ENCODE results near the gene RAD52.

RAD52 gene

GRCh38 chr12:989051-989450 is 39.6 kb upstream of the RAD52 start:
- no peak overlapping the region for H3K4me3 ChIP-seq (ENCODE audit: insufficient read depth, low read depth, low read length)
- no peak overlapping the region for H3K27ac ChIP-seq (ENCODE audit: insufficient read depth, low read depth, low read length, poor library complexity, severe bottlenecking)
- H3K36me3 ChIP-seq (ENCODE audit: control insufficient read depth, insufficient read depth, low read length) = no peaks in the 10 kb centered on the region
- no peaks in the 10 kb centered on the region for H3K27me3 ChIP-seq (ENCODE audit: control insufficient read depth, insufficient read depth, low read length, poor library complexity, severe bottlenecking)
- WGBS, 2 experiments = 94 to 97% methylated on average over 2 of the region's 2 CpGs
- peaks cover 13% of the 10 kb centered on the region for H3K4me1 ChIP-seq (ENCODE audit: control insufficient read depth, insufficient read depth, low read length)
- H3K9me3 ChIP-seq (ENCODE audit: control insufficient read depth, low read length) = no peaks in the 10 kb centered on the region

GRCh38 chr12:988646-989045 is 39.2 kb upstream of the RAD52 start:
- no peak overlapping the region for H3K4me3 ChIP-seq (ENCODE audit: insufficient read depth, low read depth, low read length)
- H3K36me3 ChIP-seq (ENCODE audit: control insufficient read depth, insufficient read depth, low read length) = no peaks in the 10 kb centered on the region
- no peak overlapping the region for H3K27ac ChIP-seq (ENCODE audit: insufficient read depth, low read depth, low read length, poor library complexity, severe bottlenecking)
- 84 to 86% methylated on average over 4 of the region's 4 CpGs for WGBS, 2 experiments
- H3K27me3 ChIP-seq (ENCODE audit: control insufficient read depth, insufficient read depth, low read length, poor library complexity, severe bottlenecking) = no peaks in the 10 kb centered on the region
- peaks cover 13% of the 10 kb centered on the region for H3K4me1 ChIP-seq (ENCODE audit: control insufficient read depth, insufficient read depth, low read length)
- H3K9me3 ChIP-seq (ENCODE audit: control insufficient read depth, low read length) = no peaks in the 10 kb centered on the region

- H3K36me3 ChIP-seq (ENCODE audit: control insufficient read depth, insufficient read depth, low read length) = no peaks in the 10 kb centered on the region
Observed at GRCh38 chr12:981961-982360, 32.5 kb upstream of the RAD52 start.

GRCh38 chr12:981176-981828 is 31.8 kb upstream of the RAD52 start:
- no peaks in the 10 kb centered on the region for H3K27me3 ChIP-seq (ENCODE audit: control insufficient read depth, insufficient read depth, low read length, poor library complexity, severe bottlenecking)
- no peak overlapping the region for H3K4me3 ChIP-seq (ENCODE audit: insufficient read depth, low read depth, low read length)
- WGBS, 2 experiments = 95 to 96% methylated on average over 7 of the region's 8 CpGs
- no peaks in the 10 kb centered on the region for H3K36me3 ChIP-seq (ENCODE audit: control insufficient read depth, insufficient read depth, low read length)
- H3K9me3 ChIP-seq (ENCODE audit: control insufficient read depth, low read length) = no peaks in the 10 kb centered on the region
- H3K27ac ChIP-seq (ENCODE audit: insufficient read depth, low read depth, low read length, poor library complexity, severe bottlenecking) = no peak overlapping the region
- H3K4me1 ChIP-seq (ENCODE audit: control insufficient read depth, insufficient read depth, low read length) = no peaks in the 10 kb centered on the region

More at GRCh38 chr12:981961-982360, 32.5 kb upstream of the RAD52 start:
- H3K27me3 ChIP-seq (ENCODE audit: control insufficient read depth, insufficient read depth, low read length, poor library complexity, severe bottlenecking) = no peaks in the 10 kb centered on the region
- 95 to 99% methylated on average over 2 to 3 of the region's 3 CpGs for WGBS, 2 experiments
- no peak overlapping the region for H3K4me3 ChIP-seq (ENCODE audit: insufficient read depth, low read depth, low read length)
- H3K4me1 ChIP-seq (ENCODE audit: control insufficient read depth, insufficient read depth, low read length) = no peaks in the 10 kb centered on the region
- H3K27ac ChIP-seq (ENCODE audit: insufficient read depth, low read depth, low read length, poor library complexity, severe bottlenecking) = no peak overlapping the region
- H3K9me3 ChIP-seq (ENCODE audit: control insufficient read depth, low read length) = no peaks in the 10 kb centered on the region

GRCh38 chr12:979349-979748 is 29.9 kb upstream of the RAD52 start:
- Histone ChIP-seq H3K4me1 (ENCODE audit: control insufficient read depth, insufficient read depth, low read length) (no peaks in the 10 kb centered on the region), H3K4me3 (ENCODE audit: insufficient read depth, low read depth, low read length) (no peak overlapping the region), H3K36me3 (ENCODE audit: control insufficient read depth, insufficient read depth, low read length) (no peaks in the 10 kb centered on the region), H3K27ac (ENCODE audit: insufficient read depth, low read depth, low read length, poor library complexity, severe bottlenecking) (no peak overlapping the region), H3K27me3 (ENCODE audit: control insufficient read depth, insufficient read depth, low read length, poor library complexity, severe bottlenecking) (no peaks in the 10 kb centered on the region), H3K9me3 (ENCODE audit: control insufficient read depth, low read length) (no peaks in the 10 kb centered on the region)
- WGBS, 2 experiments = 86 to 91% methylated on average over 4 to 5 of the region's 5 CpGs

- no peaks in the 10 kb centered on the region for H3K27me3 ChIP-seq (ENCODE audit: control insufficient read depth, insufficient read depth, low read length, poor library complexity, severe bottlenecking)
- H3K4me3 ChIP-seq (ENCODE audit: insufficient read depth, low read depth, low read length) = no peak overlapping the region
- no peak overlapping the region for H3K27ac ChIP-seq (ENCODE audit: insufficient read depth, low read depth, low read length, poor library complexity, severe bottlenecking)
- no peaks in the 10 kb centered on the region for H3K4me1 ChIP-seq (ENCODE audit: control insufficient read depth, insufficient read depth, low read length)
- H3K36me3 ChIP-seq (ENCODE audit: control insufficient read depth, insufficient read depth, low read length) = no peaks in the 10 kb centered on the region
- 95 to 96% methylated on average over 4 of the region's 4 CpGs for WGBS, 2 experiments
- no peaks in the 10 kb centered on the region for H3K9me3 ChIP-seq (ENCODE audit: control insufficient read depth, low read length)
Observed at GRCh38 chr12:977156-977555, 27.7 kb upstream of the RAD52 start.

- 79 to 80% methylated on average over 6 of the region's 6 CpGs for WGBS, 2 experiments
- Histone ChIP-seq H3K36me3 (ENCODE audit: control insufficient read depth, insufficient read depth, low read length) (no peaks in the 10 kb centered on the region), H3K27ac (ENCODE audit: insufficient read depth, low read depth, low read length, poor library complexity, severe bottlenecking) (no peak overlapping the region), H3K27me3 (ENCODE audit: control insufficient read depth, insufficient read depth, low read length, poor library complexity, severe bottlenecking) (no peaks in the 10 kb centered on the region), H3K4me1 (ENCODE audit: control insufficient read depth, insufficient read depth, low read length) (no peaks in the 10 kb centered on the region), H3K4me3 (ENCODE audit: insufficient read depth, low read depth, low read length) (no peak overlapping the region), H3K9me3 (ENCODE audit: control insufficient read depth, low read length) (no peaks in the 10 kb centered on the region)
Observed at GRCh38 chr12:976644-977043, 27.1 kb upstream of the RAD52 start.

- Histone ChIP-seq H3K27me3 (ENCODE audit: control insufficient read depth, insufficient read depth, low read length, poor library complexity, severe bottlenecking) (no peaks in the 10 kb centered on the region), H3K36me3 (ENCODE audit: control insufficient read depth, insufficient read depth, low read length) (no peaks in the 10 kb centered on the region), H3K4me3 (ENCODE audit: insufficient read depth, low read depth, low read length) (no peak overlapping the region), H3K4me1 (ENCODE audit: control insufficient read depth, insufficient read depth, low read length) (no peaks in the 10 kb centered on the region), H3K9me3 (ENCODE audit: control insufficient read depth, low read length) (no peaks in the 10 kb centered on the region), H3K27ac (ENCODE audit: insufficient read depth, low read depth, low read length, poor library complexity, severe bottlenecking) (no peak overlapping the region)
- 60 to 79% methylated on average over 3 to 4 of the region's 4 CpGs for WGBS, 2 experiments
Observed at GRCh38 chr12:974271-974862, 24.9 kb upstream of the RAD52 start.

- 96 to 100% methylated on average over 4 of the region's 4 CpGs for WGBS, 2 experiments
Observed at GRCh38 chr12:971991-972390, 22.5 kb upstream of the RAD52 start.

GRCh38 chr12:969821-970220 is 20.3 kb upstream of the RAD52 start:
- no peaks in the 10 kb centered on the region for H3K36me3 ChIP-seq (ENCODE audit: control insufficient read depth, insufficient read depth, low read length)
- H3K27ac ChIP-seq (ENCODE audit: insufficient read depth, low read depth, low read length, poor library complexity, severe bottlenecking) = no peak overlapping the region
- WGBS, 2 experiments = 79 to 84% methylated on average over 8 of the region's 8 CpGs
- no peaks in the 10 kb centered on the region for H3K9me3 ChIP-seq (ENCODE audit: control insufficient read depth, low read length)
- no peak overlapping the region for H3K4me3 ChIP-seq (ENCODE audit: insufficient read depth, low read depth, low read length)
- peaks cover 6% of the 10 kb centered on the region for H3K4me1 ChIP-seq (ENCODE audit: control insufficient read depth, insufficient read depth, low read length)
- no peaks in the 10 kb centered on the region for H3K27me3 ChIP-seq (ENCODE audit: control insufficient read depth, insufficient read depth, low read length, poor library complexity, severe bottlenecking)

More at GRCh38 chr12:971991-972390, 22.5 kb upstream of the RAD52 start:
- Histone ChIP-seq H3K9me3 (ENCODE audit: control insufficient read depth, low read length) (no peaks in the 10 kb centered on the region), H3K27me3 (ENCODE audit: control insufficient read depth, insufficient read depth, low read length, poor library complexity, severe bottlenecking) (no peaks in the 10 kb centered on the region), H3K36me3 (ENCODE audit: control insufficient read depth, insufficient read depth, low read length) (no peaks in the 10 kb centered on the region), H3K4me3 (ENCODE audit: insufficient read depth, low read depth, low read length) (no peak overlapping the region), H3K4me1 (ENCODE audit: control insufficient read depth, insufficient read depth, low read length) (peaks cover 6% of the 10 kb centered on the region), H3K27ac (ENCODE audit: insufficient read depth, low read depth, low read length, poor library complexity, severe bottlenecking) (no peak overlapping the region)

Data from ectodermal cell (in vitro differentiated cells).